ENCODE measurements around the gene HS3ST6.
"Not testable (repeated sequence)": the region's sequence is repeated elsewhere in the genome, so short reads cannot be mapped to it uniquely, and the experiment has no call there.

Gene HS3ST6

DNA sequence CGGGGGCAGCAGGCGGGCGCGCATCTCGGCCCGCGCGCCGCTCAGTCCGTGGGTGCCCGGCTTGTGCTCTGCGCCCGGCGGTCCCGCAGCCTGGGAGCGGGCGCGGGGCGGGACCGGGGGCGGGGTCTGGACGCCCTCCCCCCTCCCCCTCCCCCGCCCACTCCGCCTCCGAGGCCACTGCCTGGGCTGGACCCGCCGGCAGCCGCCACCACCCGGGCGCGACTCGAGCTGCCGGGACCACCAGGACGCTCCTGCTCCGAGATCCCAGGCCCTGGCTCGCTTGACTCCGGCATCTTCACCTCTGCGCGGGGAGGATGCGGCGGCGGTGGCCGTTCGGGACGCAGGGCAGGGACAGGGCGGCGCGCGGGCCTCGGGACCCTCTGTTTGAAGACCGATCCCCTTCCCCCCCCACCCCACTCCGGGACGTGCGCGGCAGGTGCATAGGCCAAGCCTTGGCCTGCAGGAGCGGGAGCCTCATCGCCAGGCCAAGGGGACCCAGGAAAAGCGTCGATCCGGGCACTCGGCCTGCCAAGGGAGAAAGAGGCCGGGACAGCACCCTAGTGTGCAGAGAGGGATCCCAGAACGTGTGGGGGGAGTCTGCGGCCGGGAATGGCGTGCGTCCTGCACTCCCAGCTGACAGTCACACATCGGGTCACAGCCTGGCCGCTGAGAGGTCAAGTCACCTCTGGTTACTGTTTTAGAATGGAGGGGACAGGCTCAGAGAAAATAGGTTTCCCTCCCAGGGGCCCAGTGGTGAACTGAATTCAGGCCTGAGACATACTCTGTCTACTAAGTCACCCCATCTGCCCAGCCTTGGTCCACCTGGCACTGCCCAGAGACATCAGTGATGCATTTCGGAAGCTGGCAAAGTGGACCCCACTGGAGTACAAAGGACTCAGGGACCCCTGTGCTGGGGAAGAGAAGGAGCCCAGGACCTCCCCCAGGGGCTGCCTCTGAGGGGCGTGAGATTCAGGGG is at the start of gene HS3ST6:
TSS of gene HS3ST6 (minus strand) at position 65 of the 976 bp plus-strand sequence. CDS start 92 bp downstream, outside the sequence.
- FAIRE-seq, result no peak

DNA sequence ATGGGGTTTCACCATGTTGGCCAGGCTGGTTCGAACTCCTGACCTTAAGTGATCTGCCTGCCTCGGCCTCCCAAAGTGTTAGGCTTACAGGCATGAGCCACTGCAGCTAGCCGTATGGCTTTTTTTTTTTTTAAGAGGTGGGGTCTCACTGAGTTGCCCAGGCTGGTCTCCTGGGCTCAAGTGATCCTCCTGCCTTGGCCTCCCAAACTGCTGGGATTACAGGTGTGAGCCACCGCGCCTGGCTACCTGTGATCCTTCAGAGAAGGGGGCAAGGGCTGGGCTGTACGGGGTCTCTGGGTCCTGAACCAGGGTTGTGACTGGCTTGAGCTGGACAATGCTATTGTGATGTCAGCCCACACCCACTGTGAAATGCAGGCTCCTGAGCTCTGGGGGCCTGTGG is 48.2 kb upstream of the HS3ST6 start, which contains the start of gene RNF151:
TSS of gene RNF151 (plus strand) at position 397 of the 400 bp plus-strand sequence. CDS start 26 bp downstream, outside the sequence.
- no peak for FAIRE-seq

DNA sequence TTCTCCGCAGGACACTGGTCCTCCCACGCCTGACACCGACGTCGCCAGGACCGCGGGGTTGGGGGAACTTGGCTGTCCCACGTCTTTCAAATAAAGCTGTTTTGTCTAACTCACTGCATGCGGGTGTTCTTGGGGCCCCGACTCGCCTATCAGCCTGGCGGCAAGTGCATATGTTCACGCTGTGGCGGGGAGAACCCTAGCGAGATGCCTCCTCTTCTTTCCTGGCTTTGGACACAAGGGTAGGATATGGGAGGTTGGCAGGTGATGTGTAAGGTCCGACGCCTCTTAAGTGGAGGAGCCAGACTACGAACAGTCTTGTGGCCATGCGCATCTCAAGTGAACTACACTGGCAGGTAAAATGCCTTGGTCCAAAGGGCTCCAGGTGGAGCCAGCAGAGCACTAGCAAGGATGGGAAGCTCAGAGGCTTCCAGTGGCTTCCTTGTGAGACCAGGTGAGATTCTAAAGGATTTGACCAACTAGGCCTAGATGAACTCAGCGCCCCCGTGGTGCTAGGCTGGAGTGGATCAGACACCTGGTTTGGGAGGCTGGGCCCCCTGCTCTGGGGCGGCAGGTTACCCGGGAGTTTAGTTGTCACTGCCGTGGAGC is 47.3 kb upstream of the HS3ST6 start:
- FAIRE-seq, result no peak

DNA sequence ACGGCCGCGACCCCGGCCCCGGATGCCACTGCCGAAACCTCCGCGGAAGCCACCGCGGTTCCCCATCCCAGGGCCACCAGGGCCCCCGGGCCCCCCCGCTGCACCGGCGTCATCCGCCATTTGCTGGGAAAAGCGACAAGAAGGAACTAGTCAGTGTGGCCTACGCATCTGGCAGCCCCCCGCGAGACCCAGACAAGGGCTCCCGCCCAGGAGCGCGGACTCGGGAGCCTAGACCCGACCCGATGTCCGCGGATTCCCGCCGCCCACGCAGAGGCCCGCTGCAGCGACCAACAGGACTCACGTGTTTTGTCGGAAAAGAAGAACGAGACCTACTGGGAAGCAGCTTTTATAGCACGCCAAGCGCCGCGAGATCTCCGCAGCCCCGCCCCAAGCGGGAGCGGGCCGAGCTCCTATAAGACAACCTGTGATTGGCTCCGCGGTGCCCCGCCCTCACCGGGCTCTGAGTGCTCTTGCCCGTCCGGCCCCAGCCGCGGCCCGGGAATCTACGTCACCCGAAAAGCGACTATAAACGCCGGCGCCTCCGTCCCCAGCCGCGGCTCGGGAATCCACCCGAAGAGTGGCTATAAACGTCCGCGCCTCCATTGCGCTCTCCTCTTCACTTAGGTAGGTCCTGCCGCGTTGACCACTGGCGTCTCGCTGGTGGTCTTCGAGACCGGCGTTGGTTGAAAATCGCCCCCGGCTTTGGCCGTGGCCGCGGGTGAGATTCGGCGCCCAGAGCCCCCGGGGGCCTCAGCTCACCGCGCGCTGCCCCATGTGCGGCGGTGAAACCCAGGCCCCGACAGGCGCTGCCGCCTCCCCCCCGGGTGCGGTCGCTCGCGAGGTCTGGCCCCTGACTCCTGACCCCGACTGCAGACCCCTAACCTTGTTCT is 46.5 kb upstream of the HS3ST6 start, which contains the start of gene RPS2:
TSS of gene RPS2 (minus strand) at position 321 of the 890 bp plus-strand sequence. CDS start at position 120, 201 bp downstream.
- peak; percentile 92 for FAIRE-seq

DNA sequence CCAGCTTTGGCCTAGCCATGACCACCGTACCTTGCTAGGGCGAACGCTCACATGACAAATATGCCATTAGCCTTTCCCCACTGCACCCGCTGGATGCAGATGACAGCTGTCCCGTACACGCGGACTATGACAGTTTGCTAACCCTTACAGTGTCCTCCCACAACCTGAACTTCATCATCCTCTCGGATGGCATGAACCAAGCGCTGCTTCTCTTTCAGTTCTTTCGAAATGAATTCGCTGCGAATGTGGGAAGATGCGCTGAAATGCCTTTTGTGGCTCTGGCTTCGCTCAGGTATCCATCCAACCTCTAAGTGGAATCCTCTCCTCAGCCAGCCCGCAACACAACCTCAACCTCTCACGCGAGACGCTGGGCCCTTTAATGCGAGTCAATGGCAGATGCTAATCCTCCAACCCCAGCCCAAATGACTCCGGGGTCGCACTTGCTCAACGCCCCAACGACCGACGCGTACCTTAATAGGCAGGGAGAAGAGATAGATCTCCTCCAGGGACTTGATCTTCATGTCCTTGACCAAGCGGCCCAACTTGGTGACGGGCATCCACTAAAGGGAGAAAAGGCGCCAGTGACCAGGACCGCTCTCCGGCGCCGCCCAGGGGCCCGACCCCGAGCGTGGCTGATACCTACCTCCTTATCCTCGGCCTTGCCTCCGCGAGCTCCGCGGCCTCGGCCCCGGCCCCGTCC is 45.7 kb upstream of the HS3ST6 start:
- FAIRE-seq, result no peak

DNA sequence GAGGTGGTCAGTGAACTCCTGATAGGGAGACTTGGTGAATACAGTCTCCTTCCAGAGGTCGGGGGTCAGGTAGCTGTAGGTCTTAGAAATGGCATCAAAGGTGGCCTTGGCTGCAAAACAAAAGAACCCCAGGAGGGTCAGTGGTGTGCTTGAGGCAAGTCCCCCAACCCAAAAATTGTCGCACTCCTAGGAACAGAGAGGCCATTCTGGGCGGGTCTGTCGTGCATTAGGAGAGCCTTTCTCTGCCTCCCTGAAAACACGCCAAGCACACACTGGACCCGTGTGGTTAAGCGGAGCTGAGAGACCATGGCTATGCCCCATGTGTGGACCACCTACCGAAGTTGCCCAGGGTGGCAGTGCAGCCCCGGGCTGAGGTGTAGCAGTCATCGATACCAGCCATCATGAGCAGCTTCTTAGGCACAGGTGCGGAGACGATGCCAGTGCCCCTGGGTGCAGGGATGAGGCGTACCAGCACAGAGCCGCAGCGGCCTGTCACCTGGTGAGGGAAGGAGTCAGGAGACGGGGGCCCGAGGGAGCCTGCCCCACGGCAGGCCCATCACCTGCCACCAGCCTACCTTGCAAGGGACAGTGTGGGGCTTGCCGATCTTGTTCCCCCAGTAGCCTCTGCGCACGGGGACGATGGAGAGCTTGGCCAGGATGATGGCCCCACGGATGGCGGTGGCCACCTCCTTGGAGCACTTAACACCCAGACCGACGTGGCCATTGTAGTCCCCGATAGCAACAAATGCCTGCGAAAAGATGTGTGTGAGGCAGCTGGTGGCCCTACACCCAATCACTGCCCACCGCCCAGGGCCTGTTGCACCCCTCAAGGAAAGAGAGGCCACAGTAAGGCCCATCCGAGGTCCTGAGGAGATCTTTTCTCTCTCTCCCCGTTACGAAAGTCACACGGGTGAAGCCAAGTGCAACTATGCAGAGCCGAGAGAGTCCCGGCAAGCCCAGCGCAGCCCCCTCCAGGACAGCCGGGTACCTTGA is 44.2 kb upstream of the HS3ST6 start:
- not testable (repeated sequence) for FAIRE-seq

DNA sequence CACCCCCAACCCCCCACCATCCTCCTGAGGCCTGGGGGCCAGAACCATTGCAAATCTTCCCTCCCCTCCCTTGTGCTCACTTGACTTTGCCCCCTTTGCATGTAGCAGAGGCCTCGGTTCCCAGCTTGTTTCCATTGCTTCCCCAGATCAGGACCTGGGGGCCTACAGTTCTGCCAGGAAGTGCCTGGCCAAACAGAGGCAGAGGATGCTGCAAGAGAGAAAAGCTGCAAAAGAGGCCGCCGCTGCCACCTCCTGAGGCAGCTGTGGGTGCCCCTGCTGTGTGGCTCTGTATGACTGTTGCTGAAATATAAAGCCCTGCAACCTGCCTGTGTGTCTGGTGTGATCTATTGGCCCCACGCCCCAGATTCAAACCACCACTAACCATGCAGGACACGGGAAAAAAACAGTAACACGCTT is 43.4 kb upstream of the HS3ST6 start:
- FAIRE-seq, result no peak

DNA sequence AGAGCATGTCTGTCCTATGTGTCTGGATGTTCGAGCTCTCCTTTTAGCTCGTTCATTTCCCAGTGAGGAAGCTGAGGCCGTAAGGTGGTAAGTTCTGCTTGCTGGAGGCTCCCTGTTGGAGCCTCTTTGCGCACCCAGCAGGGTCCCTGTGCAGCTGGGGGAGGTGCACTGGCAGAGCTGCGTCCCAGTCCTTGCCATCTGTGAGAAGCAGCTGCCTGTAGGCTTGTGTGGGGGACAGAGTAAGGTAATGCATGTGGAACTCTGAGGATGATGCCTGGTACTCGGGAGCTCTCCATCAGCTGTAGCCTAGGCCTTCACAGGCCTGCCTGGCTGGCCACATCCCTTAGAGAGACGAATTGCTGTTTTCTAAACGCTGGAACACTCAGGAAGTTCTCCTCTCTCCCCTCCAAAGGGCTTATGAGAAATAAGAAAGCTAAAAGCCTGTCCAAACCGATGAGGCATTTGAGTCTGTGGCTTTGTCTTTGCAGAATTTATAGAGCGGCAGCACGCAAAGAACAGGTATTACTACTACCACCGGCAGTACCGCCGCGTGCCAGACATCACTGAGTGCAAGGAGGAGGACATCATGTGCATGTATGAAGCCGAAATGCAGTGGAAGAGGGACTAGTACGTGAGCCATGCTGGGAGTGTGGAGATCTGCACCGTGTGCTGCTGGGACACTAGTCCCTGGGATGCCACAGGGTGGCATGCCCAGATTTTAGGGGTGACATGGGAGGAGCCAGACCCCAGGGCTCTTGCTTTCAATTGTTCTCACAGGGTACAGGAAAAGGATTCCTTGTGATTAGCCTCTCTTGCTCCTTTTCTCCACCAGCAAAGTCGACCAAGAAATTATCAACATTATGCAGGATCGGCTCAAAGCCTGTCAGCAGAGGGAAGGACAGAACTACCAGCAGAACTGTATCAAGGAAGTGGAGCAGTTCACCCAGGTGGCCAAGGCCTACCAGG is 42.7 kb upstream of the HS3ST6 start:
- FAIRE-seq, result no peak

DNA sequence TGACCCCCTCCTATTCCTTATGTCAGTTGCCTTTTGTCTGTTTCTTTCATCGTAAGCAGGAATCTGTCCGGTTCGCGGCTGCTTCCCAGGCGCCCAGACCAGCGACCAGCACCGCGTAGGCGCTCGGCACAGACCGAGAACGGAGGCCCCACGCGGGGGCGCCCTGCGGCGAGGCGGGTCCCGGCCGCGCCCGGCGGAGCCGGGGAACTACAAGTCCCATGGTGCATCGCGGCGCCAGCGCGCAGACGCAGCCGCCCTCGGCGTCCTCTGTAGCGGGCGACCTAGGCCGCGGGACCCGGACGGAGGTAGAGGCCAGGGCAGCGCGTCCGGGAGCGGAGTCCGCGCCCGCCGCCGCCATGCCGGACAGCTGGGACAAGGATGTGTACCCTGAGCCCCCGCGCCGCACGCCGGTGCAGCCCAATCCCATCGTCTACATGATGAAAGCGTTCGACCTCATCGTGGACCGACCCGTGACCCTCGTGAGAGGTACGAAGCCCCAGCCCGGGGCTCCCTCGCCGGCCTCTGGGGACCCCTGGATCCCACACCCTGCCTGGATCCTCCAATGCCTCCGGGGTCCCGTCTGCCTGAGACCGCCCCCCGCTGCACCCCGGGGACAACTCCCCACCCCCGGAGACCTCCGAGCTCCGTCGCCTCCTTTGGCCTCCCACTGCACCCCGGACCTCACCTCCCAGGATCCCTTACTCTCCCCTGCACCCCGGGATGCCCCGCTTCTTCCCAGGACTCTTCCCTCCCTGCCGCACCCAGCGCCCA is 41.2 kb upstream of the HS3ST6 start, which contains the start of gene NDUFB10:
TSS of gene NDUFB10 (plus strand) at position 270 of the 771 bp plus-strand sequence. CDS start at position 357, 87 bp downstream.
- no peak for FAIRE-seq

DNA sequence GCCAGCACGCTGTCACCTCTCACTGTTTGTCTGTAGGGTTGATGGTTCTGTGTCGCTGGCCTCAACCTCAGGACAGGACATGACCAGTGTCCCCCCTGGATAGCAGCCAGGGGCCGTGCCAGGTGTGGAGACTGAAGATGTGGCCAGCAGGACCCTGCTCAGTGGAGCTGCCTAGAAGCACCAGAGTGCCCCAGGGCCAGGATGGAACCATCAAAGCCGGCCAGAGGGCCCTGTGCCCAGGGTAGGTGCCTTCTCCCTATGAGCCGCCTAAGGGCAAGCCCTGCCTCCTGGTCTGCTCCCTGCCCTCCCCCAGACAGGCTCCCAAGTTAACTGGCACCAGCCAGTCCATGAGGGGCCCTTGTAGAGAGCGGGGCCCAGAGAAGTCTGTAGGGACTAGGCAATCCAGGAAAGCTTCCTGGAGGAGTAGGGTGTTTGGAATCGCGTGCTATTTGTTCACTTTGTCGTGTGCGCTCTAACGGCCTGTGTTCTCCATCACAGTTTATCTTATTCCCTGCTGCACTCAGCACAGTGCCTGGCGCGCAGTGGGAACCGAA is 40.6 kb upstream of the HS3ST6 start:
- no peak for FAIRE-seq

DNA sequence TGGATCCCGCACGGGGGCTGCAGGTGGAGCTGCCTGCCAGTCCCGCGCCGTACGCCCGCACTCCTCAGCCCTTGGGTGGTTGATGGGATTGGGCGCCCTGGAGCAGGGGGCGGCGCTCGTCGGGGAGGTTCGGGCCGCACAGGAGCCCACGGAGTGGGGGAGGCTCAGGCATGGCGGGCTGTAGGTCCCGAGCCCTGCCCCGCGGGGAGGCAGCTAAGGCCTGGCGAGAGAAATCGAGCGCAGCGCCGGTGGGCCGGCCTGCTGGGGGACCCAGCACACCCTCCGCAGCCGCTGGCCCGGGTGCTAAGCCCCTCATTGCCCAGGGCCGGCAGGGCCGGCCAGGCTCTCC is 39.9 kb upstream of the HS3ST6 start:
- FAIRE-seq, result not testable (repeated sequence)

DNA sequence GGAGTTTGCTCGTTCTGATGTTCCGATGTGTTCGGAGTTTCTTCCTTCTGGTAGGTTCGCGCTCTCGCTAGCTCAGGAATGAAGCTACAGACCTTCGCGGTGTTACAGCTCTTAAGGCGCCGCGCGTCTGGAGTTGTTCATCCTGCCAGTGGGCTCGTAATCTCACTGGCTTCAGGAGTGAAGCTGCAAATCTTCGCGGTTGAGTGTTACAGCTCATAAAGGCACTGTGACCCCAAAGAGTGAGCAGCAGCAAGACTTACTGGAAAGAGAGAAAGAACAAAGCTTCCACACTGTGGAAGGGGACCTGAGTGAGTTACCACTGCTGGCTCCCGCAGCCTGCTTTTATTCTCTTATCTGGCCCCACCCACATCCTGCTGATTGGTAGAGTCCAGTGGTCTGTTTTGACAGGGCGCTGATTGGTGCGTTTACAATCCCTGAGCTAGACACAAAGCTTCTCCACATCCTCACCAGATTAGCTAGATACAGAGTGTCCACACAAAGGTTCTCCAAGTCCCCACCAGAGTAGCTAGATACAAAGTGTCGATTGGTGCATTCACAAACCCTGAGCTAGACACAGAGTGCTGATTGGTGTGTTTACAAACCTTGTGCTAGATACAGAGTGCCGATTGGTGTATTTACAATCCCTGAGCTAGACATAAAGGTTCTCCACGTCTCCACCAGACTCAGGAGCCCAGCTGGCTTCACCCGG is 39.4 kb upstream of the HS3ST6 start:
- FAIRE-seq, result not testable (repeated sequence)

DNA sequence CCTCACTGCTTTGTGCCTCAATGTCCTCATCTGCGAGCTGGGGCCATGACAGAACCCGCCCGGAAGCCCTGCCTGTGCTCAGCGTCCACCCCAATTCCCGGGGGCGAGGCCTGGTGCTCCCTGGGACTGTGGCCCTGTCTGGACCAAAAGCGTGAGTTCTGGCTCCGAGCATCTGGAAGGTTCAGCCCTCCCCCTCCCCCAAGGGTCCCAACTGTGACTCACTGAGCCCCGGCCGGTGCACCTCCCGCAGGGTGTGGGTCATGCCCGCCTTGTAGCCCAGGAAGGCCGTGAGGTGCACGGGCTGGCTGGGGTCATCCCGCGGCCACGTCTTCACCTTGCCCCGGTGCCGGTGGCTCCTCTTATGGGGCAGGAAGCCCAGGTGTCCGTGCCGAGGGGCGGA is 35.5 kb upstream of the HS3ST6 start:
- FAIRE-seq, result no peak

DNA sequence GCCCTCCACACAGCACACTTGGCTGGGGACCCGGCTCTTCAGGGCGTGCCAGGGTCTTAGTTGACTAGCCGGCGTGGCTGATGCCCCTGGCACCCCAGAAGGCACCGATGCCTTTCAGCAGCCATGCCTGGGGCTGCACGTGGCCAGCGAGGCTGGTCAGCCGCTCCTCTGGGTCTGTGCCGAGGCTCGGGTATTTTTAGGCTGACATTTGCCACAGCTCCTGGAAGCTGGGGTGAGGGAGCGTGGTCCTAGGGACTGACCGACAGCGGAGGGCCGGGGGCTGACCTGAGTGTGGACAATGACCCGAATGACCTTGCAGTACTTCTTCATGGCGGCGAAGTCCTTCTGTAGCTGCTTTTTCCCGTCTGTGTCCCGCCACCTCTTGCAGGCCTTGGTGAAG is 32.3 kb upstream of the HS3ST6 start:
- FAIRE-seq, result no peak

DNA sequence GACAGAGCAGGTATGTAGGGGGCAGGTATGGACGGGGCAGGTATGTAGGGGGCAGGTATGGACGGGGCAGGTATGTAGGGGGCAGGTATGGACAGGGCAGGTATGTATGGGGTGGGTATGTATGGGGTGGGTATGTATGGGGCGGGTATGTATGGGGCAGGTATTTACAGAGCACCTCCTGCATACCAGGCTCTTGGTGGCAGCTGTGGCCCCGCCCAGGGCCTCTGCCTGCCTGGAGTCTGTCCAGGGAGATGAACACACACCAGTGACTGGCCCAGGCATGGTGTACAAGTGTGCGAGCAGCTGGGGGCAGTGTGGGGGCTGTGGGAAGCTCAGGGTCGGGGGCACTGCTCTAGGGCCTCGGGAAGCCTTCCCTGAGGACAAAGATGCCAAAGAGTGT is 31.8 kb upstream of the HS3ST6 start:
- no peak for FAIRE-seq

DNA sequence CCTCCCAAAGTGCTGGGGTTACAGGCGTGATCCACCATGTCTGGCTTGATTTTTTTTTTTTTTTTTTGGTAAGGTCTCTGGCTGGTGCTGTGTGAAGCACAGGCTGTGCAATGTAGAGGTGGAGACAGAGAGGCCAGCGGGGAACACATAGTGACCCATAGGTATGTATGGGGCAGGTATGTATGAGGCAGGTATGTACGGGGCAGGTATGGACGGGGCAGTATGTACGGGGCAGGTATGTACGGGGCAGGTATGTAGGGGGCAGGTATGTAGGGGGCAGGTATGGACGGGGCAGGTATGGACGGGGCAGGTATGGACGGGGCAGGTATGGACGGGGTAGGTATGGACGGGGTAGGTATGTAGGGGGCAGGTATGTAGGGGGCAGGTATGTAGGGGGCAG is 31.3 kb upstream of the HS3ST6 start:
- no peak for FAIRE-seq

DNA sequence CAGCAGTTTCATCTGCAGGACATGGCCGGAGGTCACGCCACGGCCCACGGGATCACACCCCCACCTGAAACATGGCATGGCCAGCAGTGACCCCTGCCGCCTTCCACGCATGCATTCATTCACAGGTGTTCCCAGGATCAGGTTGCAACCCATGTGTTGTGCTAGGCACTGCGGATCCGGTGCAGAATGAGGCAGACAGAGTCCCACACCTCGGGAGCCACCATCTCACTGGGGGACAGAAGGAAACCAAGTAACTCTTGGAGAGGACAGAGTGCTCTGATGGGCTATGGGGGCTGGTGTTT is 29.1 kb upstream of the HS3ST6 start:
- FAIRE-seq, result no peak

All from endometrium (tissue), 2 donors.